Measurements from ENCODE around the gene SPSB4.

Gene SPSB4

GRCh38 chr3:141093971-141094684 lies 43.0 kb downstream of the SPSB4 start:
- no peak for TF ChIP-seq CTCF (IDR thresholded peaks at IDR 0.05; ENCODE audit: borderline replicate concordance, insufficient read depth, low read depth, low read length)
- no peak overlapping the region for H3K4me3 ChIP-seq (ENCODE audit: low read depth, low read length)

GRCh38 chr3:141094790-141095545 lies 43.8 kb downstream of the SPSB4 start:
- H3K4me3 ChIP-seq (ENCODE audit: low read depth, low read length): no peak overlapping the region
- TF ChIP-seq CTCF (IDR thresholded peaks at IDR 0.05; ENCODE audit: borderline replicate concordance, insufficient read depth, low read depth, low read length): no peak

- TF ChIP-seq CTCF (IDR thresholded peaks at IDR 0.05; ENCODE audit: borderline replicate concordance, insufficient read depth, low read depth, low read length): no peak
- H3K4me3 ChIP-seq (ENCODE audit: low read depth, low read length): no peak overlapping the region
Observed at GRCh38 chr3:141095546-141095937, 44.4 kb downstream of the SPSB4 start.

GRCh38 chr3:141096164-141096563 lies 45.0 kb downstream of the SPSB4 start:
- no peak overlapping the region for H3K4me3 ChIP-seq (ENCODE audit: low read depth, low read length)
- no peak for TF ChIP-seq CTCF (IDR thresholded peaks at IDR 0.05; ENCODE audit: borderline replicate concordance, insufficient read depth, low read depth, low read length)

DNA sequence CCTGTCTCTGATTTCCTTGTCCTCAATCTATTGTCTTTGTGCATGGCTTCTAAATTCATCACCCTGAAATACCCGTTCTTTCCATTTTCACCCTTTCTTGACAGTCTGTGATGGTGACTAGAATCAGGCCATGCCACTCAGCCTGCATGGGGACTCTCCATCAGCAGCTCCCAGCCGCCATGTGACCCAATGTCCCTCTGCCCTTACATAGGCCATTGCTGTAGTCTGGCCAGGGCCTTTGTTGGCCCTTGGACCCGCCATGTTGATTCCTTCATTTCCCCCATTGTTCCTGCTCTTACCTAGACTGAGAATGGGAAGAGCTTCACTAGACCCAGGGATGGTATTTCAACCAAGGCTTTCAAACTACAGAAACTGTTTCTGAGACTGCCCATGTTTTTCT lies 45.8 kb downstream of the SPSB4 start:
- no peak overlapping the region for H3K4me3 ChIP-seq (ENCODE audit: low read depth, low read length)

GRCh38 chr3:141100112-141100511 lies 49.0 kb downstream of the SPSB4 start:
- TF ChIP-seq CTCF (IDR thresholded peaks at IDR 0.05; ENCODE audit: borderline replicate concordance, insufficient read depth, low read depth, low read length): no peak
- no peak overlapping the region for H3K4me3 ChIP-seq (ENCODE audit: low read depth, low read length)

More for the DNA sequence above, 45.8 kb downstream of the SPSB4 start:
- TF ChIP-seq CTCF (IDR thresholded peaks at IDR 0.05; ENCODE audit: borderline replicate concordance, insufficient read depth, low read depth, low read length): no peak

Measured in GM12875 (cell line).